Endodermal cell (in vitro differentiated cells): ENCODE data around the gene SPATA31D4. TPM values are rescaled to one million over a fixed set of nuclear protein-coding genes. Genes with fewer than 3 reads are reported as not detected.

ENCODE experiments used
- DNase-seq: peaks from one replicate; pipeline ENCODE4 v3.0.0-alpha.2; 2017
- H3K27ac ChIP-seq: 2 replicates; pipeline ENCODE4 v1.5.1; 2013; ENCODE audit warnings: mild to moderate bottlenecking, low read depth, low read length, moderate library complexity
- H3K27me3 ChIP-seq: 2 replicates; pipeline ENCODE4 v1.6.1; 2013; ENCODE audit warnings: mild to moderate bottlenecking, low read length, moderate library complexity; ENCODE audit not compliant: insufficient read depth, control insufficient read depth, poor library complexity, severe bottlenecking
- H3K36me3 ChIP-seq: 2 replicates; pipeline ENCODE4 v1.7.0; 2013; ENCODE audit warnings: mild to moderate bottlenecking, low read length, moderate library complexity; ENCODE audit not compliant: control insufficient read depth, insufficient read depth
- H3K4me1 ChIP-seq: one replicate; pipeline ENCODE4 v1.7.0; 2013; ENCODE audit warnings: low read length; ENCODE audit not compliant: control insufficient read depth, insufficient read depth
- H3K4me3 ChIP-seq: 2 replicates; pipeline ENCODE4 v1.5.1; 2013; ENCODE audit warnings: mild to moderate bottlenecking, low read length, moderate library complexity
- H3K9ac ChIP-seq: 2 replicates; pipeline ENCODE4 v1.6.1; 2013; ENCODE audit warnings: mild to moderate bottlenecking, low read length, moderate library complexity; ENCODE audit not compliant: poor library complexity, severe bottlenecking; ENCODE audit errors: extremely low read depth
- H3K9me3 ChIP-seq: 2 replicates; pipeline ENCODE4 v1.6.1; 2013; ENCODE audit warnings: mild to moderate bottlenecking, low read length, moderate library complexity; ENCODE audit not compliant: control insufficient read depth
- H3K27ac Mint-ChIP-seq: 2 replicates; pipeline ENCODE4 v1.8.0; 2020; ENCODE audit warnings: mixed read lengths
- H3K27me3 Mint-ChIP-seq: 2 replicates; pipeline ENCODE4 v1.8.0; 2021; ENCODE audit warnings: mild to moderate bottlenecking, mixed read lengths; ENCODE audit not compliant: insufficient read depth
- H3K36me3 Mint-ChIP-seq: 2 replicates; pipeline ENCODE4 v1.8.0; 2020; ENCODE audit warnings: low read depth, mixed read lengths
- H3K4me1 Mint-ChIP-seq: 2 replicates; pipeline ENCODE4 v1.8.0; 2020; ENCODE audit warnings: mixed read lengths
- H3K4me3 Mint-ChIP-seq: 2 replicates; pipeline ENCODE4 v1.8.0; 2020; ENCODE audit warnings: mild to moderate bottlenecking, moderate library complexity, mixed read lengths
- H3K9me3 Mint-ChIP-seq: 2 replicates; pipeline ENCODE4 v1.8.0; 2020; ENCODE audit warnings: mild to moderate bottlenecking, mixed read lengths
- WGBS, 2 experiments: methylation state at CpG; one replicate each; pipeline versions ENCODE4 v1.1.5 to v1.1.7; 2013; ENCODE audit warnings: missing lambda C conversion rate in 2 of 2, mixed read lengths in 1 of 2; ENCODE audit not compliant: insufficient coverage in 1 of 2, insufficient read length in 1 of 2; 5-methylcytosine and 5-hydroxymethylcytosine counted together
- total RNA-seq, 2 donors: library from RNA; stranded (reverse); fragmentation: NEBNext Ultra II Directional in 1 of 2; extraction: Animal tissue kit (Norgen Biotek cat#: 25700) in 1 of 2; gene quantifications; 2 replicates in 1 of 2; 3 replicates in 1 of 2; pipeline ENCODE4 v1.2.1, GENCODE V29; 2021
- TF ChIP-seq, protein P1 (sequence below): fragments of 200-600 bp; sonication (generic); conservative IDR thresholded peaks from 2 replicates; pipeline ENCODE4 v1.5.0; 2021; ENCODE audit warnings: antibody characterized with exemption, mild to moderate bottlenecking

Gene SPATA31D4
- total RNA-seq, 2 donors from 2014 or later: not detected

DNA sequence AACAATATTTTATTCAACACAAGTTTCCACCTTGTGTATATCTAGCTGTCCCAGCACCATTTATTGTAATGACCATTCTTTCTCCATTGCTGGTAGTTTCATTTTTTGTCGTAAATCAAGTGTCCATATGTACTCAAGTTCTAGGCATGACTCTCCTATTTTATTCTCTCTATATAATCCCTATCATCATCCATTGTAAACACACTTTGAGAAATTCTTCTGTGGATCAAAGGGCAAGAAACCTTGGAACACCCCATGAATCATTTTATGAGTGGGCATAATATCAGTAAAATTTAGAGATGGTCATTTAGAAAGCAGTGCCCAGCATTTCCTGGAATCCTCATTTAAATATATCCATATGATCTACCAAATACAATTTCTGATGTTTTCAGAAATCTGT, 35.8 kb upstream of the SPATA31D4 start:
- H3K9ac ChIP-seq: no peak overlapping the region
- Mint-ChIP-seq H3K36me3 (no peaks in the 10 kb centered on the region), H3K4me1 (no peaks in the 10 kb centered on the region), H3K27ac (no peak overlapping the region), H3K9me3 (no peaks in the 10 kb centered on the region), H3K27me3 (peaks cover 3% of the 10 kb centered on the region), H3K4me3 (no peak overlapping the region)
- H3K36me3 ChIP-seq: no peaks in the 10 kb centered on the region
- WGBS, 2 experiments: 98 to 100% methylated on average over 1 of the region's 1 CpG
- no peaks in the 10 kb centered on the region for H3K4me1 ChIP-seq
- H3K9me3 ChIP-seq: peaks cover under 1% of the 10 kb centered on the region
- H3K27me3 ChIP-seq: no peaks in the 10 kb centered on the region
- H3K27ac ChIP-seq: no peak overlapping the region
- TF ChIP-seq, protein P1, sequence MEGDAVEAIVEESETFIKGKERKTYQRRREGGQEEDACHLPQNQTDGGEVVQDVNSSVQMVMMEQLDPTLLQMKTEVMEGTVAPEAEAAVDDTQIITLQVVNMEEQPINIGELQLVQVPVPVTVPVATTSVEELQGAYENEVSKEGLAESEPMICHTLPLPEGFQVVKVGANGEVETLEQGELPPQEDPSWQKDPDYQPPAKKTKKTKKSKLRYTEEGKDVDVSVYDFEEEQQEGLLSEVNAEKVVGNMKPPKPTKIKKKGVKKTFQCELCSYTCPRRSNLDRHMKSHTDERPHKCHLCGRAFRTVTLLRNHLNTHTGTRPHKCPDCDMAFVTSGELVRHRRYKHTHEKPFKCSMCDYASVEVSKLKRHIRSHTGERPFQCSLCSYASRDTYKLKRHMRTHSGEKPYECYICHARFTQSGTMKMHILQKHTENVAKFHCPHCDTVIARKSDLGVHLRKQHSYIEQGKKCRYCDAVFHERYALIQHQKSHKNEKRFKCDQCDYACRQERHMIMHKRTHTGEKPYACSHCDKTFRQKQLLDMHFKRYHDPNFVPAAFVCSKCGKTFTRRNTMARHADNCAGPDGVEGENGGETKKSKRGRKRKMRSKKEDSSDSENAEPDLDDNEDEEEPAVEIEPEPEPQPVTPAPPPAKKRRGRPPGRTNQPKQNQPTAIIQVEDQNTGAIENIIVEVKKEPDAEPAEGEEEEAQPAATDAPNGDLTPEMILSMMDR: no peak
- no peak for DNase-seq
- no peak overlapping the region for H3K4me3 ChIP-seq

DNA sequence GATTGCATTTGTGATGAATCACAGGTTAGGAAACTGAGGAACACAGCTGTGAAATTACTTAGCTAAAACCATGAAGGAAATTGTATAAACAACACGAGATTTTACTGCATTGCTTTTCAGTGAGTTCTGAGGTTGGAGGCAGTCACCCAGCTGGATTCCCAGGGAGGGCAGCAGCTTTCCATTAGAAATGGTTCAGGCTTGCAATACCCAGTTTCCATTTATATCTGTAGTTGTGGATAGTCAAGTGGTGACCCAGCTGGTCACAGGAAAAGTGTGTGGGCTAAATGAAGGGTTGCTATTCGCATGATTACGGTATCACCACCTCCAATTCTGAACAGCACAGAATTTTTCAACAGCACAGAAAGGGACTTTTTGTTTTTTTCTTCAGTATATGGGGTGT, 34.3 kb upstream of the SPATA31D4 start:
- Histone ChIP-seq H3K4me1 (no peaks in the 10 kb centered on the region), H3K9ac (no peak overlapping the region), H3K4me3 (no peak overlapping the region), H3K36me3 (no peaks in the 10 kb centered on the region), H3K9me3 (peaks cover 5% of the 10 kb centered on the region), H3K27ac (no peak overlapping the region), H3K27me3 (no peaks in the 10 kb centered on the region)
- no peak overlapping the region for H3K4me3 Mint-ChIP-seq
- no peak for DNase-seq
- H3K4me1 Mint-ChIP-seq: no peaks in the 10 kb centered on the region
- TF ChIP-seq, protein P1: no peak
- 87 to 99% methylated on average over 1 to 3 of the region's 3 CpGs for WGBS, 2 experiments
- H3K27ac Mint-ChIP-seq: no peak overlapping the region
- H3K9me3 Mint-ChIP-seq: no peaks in the 10 kb centered on the region
- no peaks in the 10 kb centered on the region for H3K36me3 Mint-ChIP-seq
- H3K27me3 Mint-ChIP-seq: peaks cover 3% of the 10 kb centered on the region

GRCh38 chr9:81894891-81895290, 33.3 kb upstream of the SPATA31D4 start:
- no peak for DNase-seq
- Mint-ChIP-seq H3K36me3 (no peaks in the 10 kb centered on the region), H3K4me1 (no peaks in the 10 kb centered on the region), H3K27me3 (peaks cover 2% of the 10 kb centered on the region), H3K9me3 (no peaks in the 10 kb centered on the region), H3K4me3 (no peak overlapping the region), H3K27ac (no peak overlapping the region)
- H3K4me1 ChIP-seq: no peaks in the 10 kb centered on the region
- no peak overlapping the region for H3K27ac ChIP-seq
- no peaks in the 10 kb centered on the region for H3K27me3 ChIP-seq
- TF ChIP-seq, protein P1: no peak
- no peak overlapping the region for H3K4me3 ChIP-seq
- peaks cover 5% of the 10 kb centered on the region for H3K9me3 ChIP-seq
- H3K36me3 ChIP-seq: no peaks in the 10 kb centered on the region
- 91% methylated on average over 1 of the region's 1 CpG; no CpG with 5 or more reads in 1 of the 2 experiments for WGBS, 2 experiments
- no peak overlapping the region for H3K9ac ChIP-seq
